ENCODE data around the gene ARMS2. TPM values are rescaled to one million over a fixed set of nuclear protein-coding genes. Genes with fewer than 3 reads are reported as not detected.

ARMS2 gene
- total RNA-seq (2021) (not detected in 2 replicates), Bru-seq, nascent RNA (not detected), BruChase-seq, experiment 1, labeled RNA remaining after a 2-hour chase (percentile 18 among the genes with signal in this experiment), BruChase-seq, experiment 2, labeled RNA remaining after a 6-hour chase (percentile 32 among the genes with signal in this experiment)
- long read RNA-seq, result 0 reads

GRCh38 chr10:122454603-122455080, at the start of gene ARMS2:
TSS of gene ARMS2 (plus strand) at chr10:122454653. CDS start at chr10:122454728, 75 bp downstream.
- H2AFZ ChIP-seq, result no peak within 1 kb of the TSS

GRCh38 chr10:122407375-122408125, 46.9 kb upstream of the ARMS2 start:
- no peak overlapping the region for H3K4me3 ChIP-seq
- no peak overlapping the region for H2AFZ ChIP-seq
- H3K4me2 ChIP-seq, result no peak overlapping the region
- no peaks in the 10 kb centered on the region for H3K36me3 ChIP-seq (ENCODE audit: low read depth)
- no peaks in the 10 kb centered on the region for H3K4me1 ChIP-seq (replicated peaks; ENCODE audit: insufficient read depth)
- BruUV-seq (replicated peaks), result no TSS peak
- ChIA-PET CTCF (no interaction called here), POLR2A (ENCODE audit: unreplicated experiment) (interaction anchor here (0.6 kb wide), 1 partner anchor 225 kb away, joined by 3 read pairs; no protein-coding TSS in a partner anchor)
- intact Hi-C loops (cut with micrococcal nuclease; ENCODE audit: unreplicated experiment), result no loop called here
- DNase-seq, result no peak
- no peaks in the 10 kb centered on the region for H3K27me3 ChIP-seq (ENCODE audit: insufficient read depth, low read depth)
- H3K27ac ChIP-seq, result no peak overlapping the region
- no peaks in the 10 kb centered on the region for H4K20me1 ChIP-seq (ENCODE audit: insufficient read depth)
- no peak for TF ChIP-seq CTCF (conservative IDR thresholded peaks at IDR 0.05)
- no peaks in the 10 kb centered on the region for H3K9me3 ChIP-seq (ENCODE audit: insufficient read depth, low read depth)
- no peaks in the 10 kb centered on the region for H3F3A ChIP-seq (ENCODE audit: insufficient read depth, low read depth)
- H3K79me2 ChIP-seq (ENCODE audit: low read depth), result no peaks in the 10 kb centered on the region
- no peaks in the 10 kb centered on the region for H3K9me2 ChIP-seq (ENCODE audit: insufficient read depth)

More at GRCh38 chr10:122454603-122455080, at the start of gene ARMS2:
- Histone ChIP-seq H3K9me2 (ENCODE audit: insufficient read depth) (no peaks in the 10 kb centered on the region), H3K27me3 (ENCODE audit: insufficient read depth, low read depth) (no peaks in the 10 kb centered on the region), H3K27ac (no peak within 1 kb of the TSS), H3K9me3 (ENCODE audit: insufficient read depth, low read depth) (no peaks in the 10 kb centered on the region), H3K4me3 (no peak within 1 kb of the TSS), H4K20me1 (ENCODE audit: insufficient read depth) (no peaks in the 10 kb centered on the region), H3K4me1 (replicated peaks; ENCODE audit: insufficient read depth) (no peaks in the 10 kb centered on the region), H3K79me2 (ENCODE audit: low read depth) (no peaks in the 10 kb centered on the region), H3K4me2 (no peak within 1 kb of the TSS), H3K36me3 (ENCODE audit: low read depth) (no peaks in the 10 kb centered on the region), H3F3A (ENCODE audit: insufficient read depth, low read depth) (no peaks in the 10 kb centered on the region)
- ChIA-PET POLR2A (ENCODE audit: unreplicated experiment) (no interaction called here), CTCF (no interaction called here)
- no TSS peak for BruUV-seq (replicated peaks)
- TF ChIP-seq CTCF (conservative IDR thresholded peaks at IDR 0.05), result no peak
- TF ChIP-seq EZH2 (IDR thresholded peaks at IDR 0.05; ENCODE audit: low read depth), result no peak
- intact Hi-C loops (cut with micrococcal nuclease; ENCODE audit: unreplicated experiment), result no loop called here
- DNase-seq, result no peak

- H3K79me2 ChIP-seq (ENCODE audit: low read depth), result no peaks in the 10 kb centered on the region
- H3K36me3 ChIP-seq (ENCODE audit: low read depth), result no peaks in the 10 kb centered on the region; the same call in 1 of the 2 replicates
- H3K27me3 ChIP-seq (ENCODE audit: insufficient read depth, low read depth), result no peaks in the 10 kb centered on the region
- H3K4me3 ChIP-seq, result no peak overlapping the region
- no peak overlapping the region for H3K4me2 ChIP-seq
- H3K4me1 ChIP-seq (replicated peaks; ENCODE audit: insufficient read depth), result no peaks in the 10 kb centered on the region
- ChIA-PET CTCF (no interaction called here), POLR2A (ENCODE audit: unreplicated experiment) (interaction anchor here (0.7 kb wide), 1 partner anchor 246 kb away, joined by 3 read pairs; no protein-coding TSS in a partner anchor)
- no peak overlapping the region for H3K27ac ChIP-seq
- H4K20me1 ChIP-seq (ENCODE audit: insufficient read depth), result no peaks in the 10 kb centered on the region
- H3K9me2 ChIP-seq (ENCODE audit: insufficient read depth), result no peaks in the 10 kb centered on the region
- no peaks in the 10 kb centered on the region for H3K9me3 ChIP-seq (ENCODE audit: insufficient read depth, low read depth)
- intact Hi-C loops (cut with micrococcal nuclease; ENCODE audit: unreplicated experiment), result no loop called here
- no peak overlapping the region for H2AFZ ChIP-seq
- H3F3A ChIP-seq (ENCODE audit: insufficient read depth, low read depth), result no peaks in the 10 kb centered on the region
- TF ChIP-seq CTCF (conservative IDR thresholded peaks at IDR 0.05) (no peak), EZH2 (IDR thresholded peaks at IDR 0.05; ENCODE audit: low read depth) (no peak)
- DNase-seq, result no peak
- BruUV-seq (replicated peaks), result no TSS peak
Observed at GRCh38 chr10:122413327-122413726, 41.1 kb upstream of the ARMS2 start.
